Measurements from ENCODE around the gene SKIC8. TPM values are rescaled to one million over a fixed set of nuclear protein-coding genes. Genes with fewer than 3 reads are reported as not detected.

Gene SKIC8
- total RNA-seq, 3 donors from 2014 or later (not counting 1 experiment from before 2014, with no cell fraction given), result 20.7 to 24.9 (median 21.4) TPM

- Histone ChIP-seq H3K36me3 (ENCODE audit: control insufficient read depth, insufficient read depth, low read length) (no peaks in the 10 kb centered on the region), H3K27ac (ENCODE audit: low read length) (no peak overlapping the region), H3K9me3 (ENCODE audit: control insufficient read depth, insufficient read depth, low read length) (no peaks in the 10 kb centered on the region), H3K4me3 (ENCODE audit: low read length) (no peak overlapping the region), H3K4me1 (ENCODE audit: control insufficient read depth, insufficient read depth, low read length) (no peaks in the 10 kb centered on the region), H3K27me3 (ENCODE audit: control insufficient read depth, insufficient read depth, low read length) (no peaks in the 10 kb centered on the region)
- TF ChIP-seq CTCF (IDR thresholded peaks at IDR 0.05), result no peak
- no peak overlapping the region for H3K4me3 Mint-ChIP-seq
- no peak overlapping the region for H3K27ac Mint-ChIP-seq
- WGBS (ENCODE audit: insufficient coverage), result 86% methylated on average over 17 of the region's 17 CpGs
- ATAC-seq (no peak), DNase-seq (no peak)
- no peaks in the 10 kb centered on the region for H3K9me3 Mint-ChIP-seq
- intact Hi-C loops (cut with micrococcal nuclease), result no loop called here
- no peaks in the 10 kb centered on the region for H3K36me3 Mint-ChIP-seq
- peaks cover 0 to 8% of the 10 kb centered on the region in 2 donors for H3K27me3 Mint-ChIP-seq (ENCODE audit: low read depth in 2 of 2)
- H3K4me1 Mint-ChIP-seq, result no peaks in the 10 kb centered on the region
Measured at GRCh38 chr15:78321041-78321570, 21.7 kb upstream of the SKIC8 start.

- intact Hi-C loops (cut with micrococcal nuclease), result no loop called here
- no peak overlapping the region for H3K4me3 Mint-ChIP-seq
- H3K4me1 Mint-ChIP-seq, result no peaks in the 10 kb centered on the region
- no peak overlapping the region for H3K27ac ChIP-seq (ENCODE audit: low read length)
- DNase-seq (no peak), ATAC-seq (no peak)
- 98% methylated on average over 5 of the region's 5 CpGs for WGBS (ENCODE audit: insufficient coverage)
- H3K4me3 ChIP-seq (ENCODE audit: low read length), result no peak overlapping the region
- no peaks in the 10 kb centered on the region for H3K4me1 ChIP-seq (ENCODE audit: control insufficient read depth, insufficient read depth, low read length)
- H3K9me3 Mint-ChIP-seq, result no peaks in the 10 kb centered on the region
- H3K27me3 ChIP-seq (ENCODE audit: control insufficient read depth, insufficient read depth, low read length), result no peaks in the 10 kb centered on the region
- H3K27me3 Mint-ChIP-seq (ENCODE audit: low read depth in 2 of 2), result peaks cover 0 to 8% of the 10 kb centered on the region in 2 donors
- TF ChIP-seq CTCF (IDR thresholded peaks at IDR 0.05), result no peak
- no peaks in the 10 kb centered on the region for H3K9me3 ChIP-seq (ENCODE audit: control insufficient read depth, insufficient read depth, low read length)
- no peaks in the 10 kb centered on the region for H3K36me3 Mint-ChIP-seq
- H3K36me3 ChIP-seq (ENCODE audit: control insufficient read depth, insufficient read depth, low read length), result no peaks in the 10 kb centered on the region
- no peak overlapping the region for H3K27ac Mint-ChIP-seq
Measured at GRCh38 chr15:78320183-78320582, 20.8 kb upstream of the SKIC8 start.

GRCh38 chr15:78319588-78319987 is 20.2 kb upstream of the SKIC8 start:
- H3K36me3 ChIP-seq (ENCODE audit: control insufficient read depth, insufficient read depth, low read length), result no peaks in the 10 kb centered on the region
- H3K27me3 ChIP-seq (ENCODE audit: control insufficient read depth, insufficient read depth, low read length), result no peaks in the 10 kb centered on the region
- TF ChIP-seq CTCF (IDR thresholded peaks at IDR 0.05), result no peak
- Mint-ChIP-seq H3K4me3 (no peak overlapping the region), H3K4me1 (no peaks in the 10 kb centered on the region), H3K27me3 (ENCODE audit: low read depth in 2 of 2) (peaks cover 0 to 7% of the 10 kb centered on the region in 2 donors), H3K36me3 (no peaks in the 10 kb centered on the region), H3K9me3 (no peaks in the 10 kb centered on the region), H3K27ac (no peak overlapping the region)
- intact Hi-C loops (cut with micrococcal nuclease), result no loop called here
- H3K27ac ChIP-seq (ENCODE audit: low read length), result no peak overlapping the region
- 67% methylated on average over 10 of the region's 10 CpGs for WGBS (ENCODE audit: insufficient coverage)
- DNase-seq, result no peak
- no peak overlapping the region for H3K4me3 ChIP-seq (ENCODE audit: low read length)
- no peaks in the 10 kb centered on the region for H3K9me3 ChIP-seq (ENCODE audit: control insufficient read depth, insufficient read depth, low read length)
- no peaks in the 10 kb centered on the region for H3K4me1 ChIP-seq (ENCODE audit: control insufficient read depth, insufficient read depth, low read length)
- ATAC-seq, result no peak

- ATAC-seq, result no peak
- Histone ChIP-seq H3K27ac (ENCODE audit: low read length) (no peak overlapping the region), H3K4me3 (ENCODE audit: low read length) (no peak overlapping the region), H3K27me3 (ENCODE audit: control insufficient read depth, insufficient read depth, low read length) (no peaks in the 10 kb centered on the region), H3K36me3 (ENCODE audit: control insufficient read depth, insufficient read depth, low read length) (no peaks in the 10 kb centered on the region), H3K4me1 (ENCODE audit: control insufficient read depth, insufficient read depth, low read length) (no peaks in the 10 kb centered on the region), H3K9me3 (ENCODE audit: control insufficient read depth, insufficient read depth, low read length) (no peaks in the 10 kb centered on the region)
- WGBS (ENCODE audit: insufficient coverage), result 98% methylated on average over 8 of the region's 8 CpGs
- no peak for DNase-seq
- intact Hi-C loops (cut with micrococcal nuclease), result no loop called here
- no peak for TF ChIP-seq CTCF (IDR thresholded peaks at IDR 0.05)
- Mint-ChIP-seq H3K36me3 (no peaks in the 10 kb centered on the region), H3K4me1 (no peaks in the 10 kb centered on the region), H3K27ac (no peak overlapping the region), H3K9me3 (no peaks in the 10 kb centered on the region), H3K4me3 (no peak overlapping the region), H3K27me3 (ENCODE audit: low read depth in 2 of 2) (no peaks in the 10 kb centered on the region)
Measured at GRCh38 chr15:78317145-78317836, 17.9 kb upstream of the SKIC8 start.
